IMR-90 (cell line): ENCODE data around the gene ZNF329. TPM values are rescaled to one million over a fixed set of nuclear protein-coding genes. Genes with fewer than 3 reads are reported as not detected.

Source experiments
- ATAC-seq: fragments of 200-7000 bp; cut with Tn5 transposase; 2 replicates; pipeline ENCODE4 v1.9.1; 2020; ENCODE audit warnings: low read depth, mild to moderate bottlenecking, moderate library complexity
- BruUV-seq: library from RNA; stranded (reverse); fragments of 400-500 nt; replicated peaks from 2 replicates; lab custom pipeline; 2021; lab: Mats Ljungman, UMichigan
- CTCF ChIA-PET: fragments of 300-600 bp; formaldehyde crosslinking; extraction: SDS; loops from one replicate; lab custom pipeline; 2021; ENCODE audit warnings: antibody characterized with exemption; lab: Yijun Ruan, JAX
- POLR2A ChIA-PET: fragments of 300-600 bp; sonication (Branson Sonifier 250); formaldehyde crosslinking; loops from one replicate; lab custom pipeline; 2022; ENCODE audit warnings: antibody characterized with exemption; ENCODE audit not compliant: unreplicated experiment; lab: Charles Lee
- DNase-seq: peaks from one replicate; pipeline ENCODE4 v3.0.0; 2013
- H2AFZ ChIP-seq: replicated peaks from 2 replicates; pipeline ENCODE3; 2013; ENCODE audit warnings: low read length, mild to moderate bottlenecking; ENCODE audit not compliant: poor library complexity
- H2AK5ac ChIP-seq: 2 replicates; pipeline ENCODE4 v1.6.1; 2013; ENCODE audit warnings: low read depth, low read length, inconsistent platforms
- H2AK9ac ChIP-seq: replicated peaks from 2 replicates; pipeline ENCODE3; 2013; ENCODE audit warnings: mild to moderate bottlenecking, low read depth, low read length, moderate library complexity; ENCODE audit not compliant: poor library complexity
- H2BK120ac ChIP-seq: 2 replicates; pipeline ENCODE4 v1.6.1; 2013; ENCODE audit warnings: low read depth, low read length, inconsistent platforms
- H2BK15ac ChIP-seq: 3 replicates; pipeline ENCODE4 v1.6.1; 2013; ENCODE audit warnings: low read depth, low read length, inconsistent platforms
- H2BK20ac ChIP-seq: 2 replicates; pipeline ENCODE4 v1.6.1; 2013; ENCODE audit warnings: low read depth, mild to moderate bottlenecking, inconsistent platforms, low read length, moderate library complexity
- H2BK5ac ChIP-seq: 2 replicates; pipeline ENCODE4 v1.6.1; 2013; ENCODE audit warnings: mild to moderate bottlenecking, low read depth, low read length, inconsistent platforms; ENCODE audit not compliant: poor library complexity, severe bottlenecking
- H3K14ac ChIP-seq: replicated peaks from 2 replicates; pipeline ENCODE4 v1.6.1; 2013; ENCODE audit warnings: low read depth, low read length, inconsistent platforms
- H3K18ac ChIP-seq: 2 replicates; pipeline ENCODE4 v1.6.1; 2013; ENCODE audit warnings: low read depth, low read length, control low read depth
- H3K23ac ChIP-seq: 2 replicates; pipeline ENCODE4 v1.6.1; 2013; ENCODE audit warnings: low read depth, low read length, inconsistent platforms
- H3K27ac ChIP-seq: 2 replicates; pipeline ENCODE4 v1.5.1; 2013; ENCODE audit warnings: mild to moderate bottlenecking, control low read depth, low read length; ENCODE audit not compliant: insufficient read depth
- H3K27me3 ChIP-seq: 2 replicates; pipeline ENCODE4 v1.6.1; 2013; ENCODE audit warnings: low read length; ENCODE audit not compliant: control insufficient read depth, insufficient read depth
- H3K36me3 ChIP-seq: 2 replicates; pipeline ENCODE4 v1.6.1; 2013; ENCODE audit warnings: low read length, mixed read lengths; ENCODE audit not compliant: control insufficient read depth, insufficient read depth
- H3K4ac ChIP-seq: 2 replicates; pipeline ENCODE4 v1.6.1; 2013; ENCODE audit warnings: low read depth, low read length, inconsistent platforms
- H3K4me1 ChIP-seq: 2 replicates; pipeline ENCODE4 v1.6.1; 2013; ENCODE audit warnings: low read length, mixed read lengths; ENCODE audit not compliant: control insufficient read depth, insufficient read depth
- H3K4me2 ChIP-seq: 2 replicates; pipeline ENCODE4 v1.6.1; 2013; ENCODE audit warnings: low read depth, mild to moderate bottlenecking, control low read depth, low read length, moderate library complexity
- H3K4me3 ChIP-seq: 2 replicates; pipeline ENCODE4 v1.5.1; 2013; ENCODE audit warnings: low read depth, mild to moderate bottlenecking, control low read depth, low read length, moderate library complexity; ENCODE audit not compliant: insufficient read depth
- H3K56ac ChIP-seq: 2 replicates; pipeline ENCODE4 v1.6.1; 2013; ENCODE audit warnings: low read length, inconsistent platforms; ENCODE audit not compliant: insufficient read depth; ENCODE audit errors: extremely low read depth
- H3K79me1 ChIP-seq, 2 experiments: 2 replicates each; pipeline ENCODE4 v1.6.1; 2013; ENCODE audit warnings: low read length in 2 of 2, inconsistent platforms in 1 of 2, low read depth in 1 of 2
- H3K9ac ChIP-seq: 2 replicates; pipeline ENCODE4 v1.6.1; 2013; ENCODE audit warnings: low read depth, low read length, control low read depth
- H3K9me1 ChIP-seq: 2 replicates; pipeline ENCODE4 v1.6.1; 2013; ENCODE audit warnings: low read length, inconsistent platforms; ENCODE audit not compliant: insufficient read depth
- H3K9me3 ChIP-seq: 2 replicates; pipeline ENCODE4 v1.6.1; 2013; ENCODE audit warnings: low read length; ENCODE audit not compliant: control insufficient read depth, insufficient read depth
- H4K20me1 ChIP-seq: 2 replicates; pipeline ENCODE4 v1.6.1; 2013; ENCODE audit warnings: low read length, inconsistent platforms; ENCODE audit not compliant: insufficient read depth
- H4K5ac ChIP-seq: 2 replicates; pipeline ENCODE4 v1.6.1; 2013; ENCODE audit warnings: mild to moderate bottlenecking, low read depth, low read length, control low read depth
- H4K8ac ChIP-seq, 2 experiments: 2 replicates each; pipeline ENCODE4 v1.6.1; 2013; ENCODE audit warnings: low read depth in 2 of 2, low read length in 2 of 2, control low read depth in 1 of 2, inconsistent platforms in 1 of 2
- H4K91ac ChIP-seq: 2 replicates; pipeline ENCODE4 v1.6.1; 2013; ENCODE audit warnings: low read depth, low read length, inconsistent platforms; ENCODE audit not compliant: insufficient read depth
- CEBPB ChIP-seq: IDR thresholded peaks from 2 replicates; pipeline ENCODE4 v1.6.1; 2012; ENCODE audit warnings: low read depth, low read length, improper control_type of control experiment
- CHD1 ChIP-seq: IDR thresholded peaks from 2 replicates; pipeline ENCODE4 v1.6.1; 2012; ENCODE audit warnings: low read depth, low read length, improper control_type of control experiment
- FOS ChIP-seq: fragments of 150-350 bp; IDR thresholded peaks from 2 replicates; pipeline ENCODE4 v1.6.1; 2016; ENCODE audit warnings: low read depth, low read length
- MAFK ChIP-seq: IDR thresholded peaks from 2 replicates; pipeline ENCODE4 v1.6.1; 2012; ENCODE audit warnings: low read depth, low read length, improper control_type of control experiment
- MAZ ChIP-seq: IDR thresholded peaks from 2 replicates; pipeline ENCODE4 v1.6.1; 2012; ENCODE audit warnings: low read depth, mild to moderate bottlenecking, low read length, improper control_type of control experiment, moderate library complexity, borderline replicate concordance
- MXI1 ChIP-seq: IDR thresholded peaks from 2 replicates; pipeline ENCODE4 v1.6.1; 2012; ENCODE audit warnings: low read depth, mild to moderate bottlenecking, low read length, moderate library complexity, borderline replicate concordance
- NFE2L2 ChIP-seq: fragments of 150-350 bp; IDR thresholded peaks from 2 replicates; pipeline ENCODE4 v1.6.1; 2016; ENCODE audit warnings: low read depth, mild to moderate bottlenecking, low read length
- POLR2A ChIP-seq: IDR thresholded peaks from 2 replicates; pipeline ENCODE4 v1.6.1; 2012; ENCODE audit warnings: mild to moderate bottlenecking, low read depth, low read length
- RAD21 ChIP-seq: IDR thresholded peaks from 2 replicates; pipeline ENCODE4 v1.6.1; 2012; ENCODE audit warnings: low read length, improper control_type of control experiment
- RCOR1 ChIP-seq: IDR thresholded peaks from 2 replicates; pipeline ENCODE4 v1.6.1; 2012; ENCODE audit warnings: mild to moderate bottlenecking, low read length, improper control_type of control experiment; ENCODE audit not compliant: insufficient replicate concordance
- RFX5 ChIP-seq: IDR thresholded peaks from 2 replicates; pipeline ENCODE4 v1.8.0; 2012; ENCODE audit warnings: low read depth, mild to moderate bottlenecking, low read length, moderate library complexity
- SMC3 ChIP-seq: fragments of 150-350 bp; IDR thresholded peaks from 2 replicates; pipeline ENCODE4 v1.6.1; 2016; ENCODE audit warnings: low read depth, mild to moderate bottlenecking, antibody characterized with exemption, low read length, moderate library complexity
- WGBS, 2 experiments: methylation state at CpG; one replicate each; pipeline versions ENCODE4 v1.1.5 to v1.1.7; 2013; ENCODE audit warnings: missing lambda C conversion rate in 2 of 2; ENCODE audit not compliant: insufficient read length in 1 of 2; ENCODE audit errors: extremely low coverage in 2 of 2; 5-methylcytosine and 5-hydroxymethylcytosine counted together
- dilution Hi-C: fragments of 300-500 bp; cut with HindIII; formaldehyde crosslinking; loops from one replicate; pipeline ENCODE4 v1.14.3; 2018; ENCODE audit warnings: low sequenced_read_pairs; ENCODE audit not compliant: unreplicated experiment
- in situ Hi-C: fragments of 300-500 bp; cut with MboI; formaldehyde crosslinking; loops from 3 replicates; pipeline ENCODE4 v1.14.3; 2019; ENCODE audit warnings: low sequenced_read_pairs, inconsistent platforms, mixed read lengths
- intact Hi-C: fragments of 100-400 bp; cut with micrococcal nuclease; formaldehyde crosslinking; loops from 2 replicates; pipeline ENCODE4 v1.10.0; 2022
- polyA plus RNA-seq, 3 experiments: library from polyadenylated mRNA; depleted of rRNA; stranded (reverse); fragments of >200 nt; gene quantifications; 2 replicates each; pipeline ENCODE4 v1.2.3, GENCODE V29; 2012; ENCODE audit warnings: low replicate concordance in 1 of 3
- total RNA-seq: library from RNA; depleted of rRNA; stranded (reverse); fragments of >200 nt; gene quantifications from 2 replicates; pipeline ENCODE4 v1.2.3, GENCODE V29; 2012
- TF ChIP-seq, protein P1 (sequence below): fragments of 150-350 bp; IDR thresholded peaks from 2 replicates; pipeline ENCODE4 v1.6.1; 2017; ENCODE audit warnings: mild to moderate bottlenecking, antibody characterized with exemption, low read length, low read depth
- TF ChIP-seq, protein P2 (sequence below): conservative IDR thresholded peaks from 2 replicates; pipeline ENCODE4 v1.5.1; 2012; ENCODE audit warnings: mild to moderate bottlenecking, low read depth, low read length, improper control_type of control experiment

ZNF329 gene
- total and polyA plus RNA-seq, 2 of the 4 experiments (the other 2 are of a cell fraction) = 4.7 to 16.8 TPM

DNA sequence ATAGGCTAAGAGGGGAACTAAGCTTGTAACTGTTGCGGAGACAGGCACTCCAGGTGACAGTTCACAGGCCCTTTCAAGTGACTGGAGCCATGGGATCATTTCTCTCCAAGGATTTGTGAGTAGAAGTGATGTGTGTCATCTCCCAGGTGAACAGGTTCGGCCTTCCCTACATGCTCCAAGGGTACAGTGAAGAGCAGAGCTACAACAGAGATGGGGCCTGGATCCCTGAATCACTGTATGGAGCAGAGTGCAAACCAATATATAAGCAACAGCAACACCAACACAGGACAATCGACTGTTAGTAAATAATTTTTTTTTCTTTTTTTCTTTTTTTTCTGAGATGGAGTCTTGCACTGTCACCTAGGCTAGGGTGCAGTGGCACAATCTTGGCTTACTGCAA is 67.6 kb downstream of the ZNF329 start (continued):
- TF ChIP-seq RCOR1 (no peak), CHD1 (no peak), MAFK (no peak), POLR2A (no peak), MAZ (no peak)

GRCh38 chr19:58079792-58080191 is 70.8 kb downstream of the ZNF329 start:
- BruUV-seq = no TSS peak
- ATAC-seq = no peak
- in situ Hi-C loops = no loop called here
- H2AK9ac ChIP-seq = no peak overlapping the region
- no CpG with 5 or more reads among the region's 10 CpGs for WGBS, 2 experiments
- H2AFZ ChIP-seq = no peak overlapping the region
- H3K4ac ChIP-seq = no peak overlapping the region
- no peak overlapping the region for H3K56ac ChIP-seq
- dilution Hi-C loops = no loop called here
- no peaks in the 10 kb centered on the region for H3K9me1 ChIP-seq
- no peak overlapping the region for H2BK20ac ChIP-seq
- H3K18ac ChIP-seq = no peak overlapping the region
- H3K4me3 ChIP-seq = no peak overlapping the region
- H3K27me3 ChIP-seq = no peaks in the 10 kb centered on the region
- peaks cover 7% of the 10 kb centered on the region for H3K36me3 ChIP-seq
- ChIA-PET POLR2A (interaction anchor here (0.7 kb wide), 1 partner anchor 1009 kb away, joined by 9 read pairs; no protein-coding TSS in a partner anchor), CTCF (no interaction called here)
- H3K79me1 ChIP-seq = no peaks in the 10 kb centered on the region
- DNase-seq = no peak
- H4K5ac ChIP-seq = no peak overlapping the region
- peaks cover 55% of the 10 kb centered on the region for H3K9me3 ChIP-seq
- no peak overlapping the region for H2AK5ac ChIP-seq
- H3K23ac ChIP-seq = no peak overlapping the region
- no peaks in the 10 kb centered on the region for H4K20me1 ChIP-seq
- H3K4me2 ChIP-seq = no peak overlapping the region
- H4K8ac ChIP-seq = no peak overlapping the region
- H3K9ac ChIP-seq = no peak overlapping the region
- H2BK120ac ChIP-seq = no peak overlapping the region
- H3K4me1 ChIP-seq = no peaks in the 10 kb centered on the region
- no peak overlapping the region for H2BK15ac ChIP-seq
- no peak overlapping the region for H2BK5ac ChIP-seq
- intact Hi-C loops = no loop called here
- no peak overlapping the region for H3K27ac ChIP-seq
- H4K91ac ChIP-seq = no peak overlapping the region
- no peak overlapping the region for H3K14ac ChIP-seq
- no peak for TF ChIP-seq MAFK
- TF ChIP-seq RCOR1 = no peak
- TF ChIP-seq SMC3 = no peak
- TF ChIP-seq, protein P1, sequence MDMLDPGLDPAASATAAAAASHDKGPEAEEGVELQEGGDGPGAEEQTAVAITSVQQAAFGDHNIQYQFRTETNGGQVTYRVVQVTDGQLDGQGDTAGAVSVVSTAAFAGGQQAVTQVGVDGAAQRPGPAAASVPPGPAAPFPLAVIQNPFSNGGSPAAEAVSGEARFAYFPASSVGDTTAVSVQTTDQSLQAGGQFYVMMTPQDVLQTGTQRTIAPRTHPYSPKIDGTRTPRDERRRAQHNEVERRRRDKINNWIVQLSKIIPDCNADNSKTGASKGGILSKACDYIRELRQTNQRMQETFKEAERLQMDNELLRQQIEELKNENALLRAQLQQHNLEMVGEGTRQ = no peak
- no peak for TF ChIP-seq FOS
- TF ChIP-seq, protein P2, sequence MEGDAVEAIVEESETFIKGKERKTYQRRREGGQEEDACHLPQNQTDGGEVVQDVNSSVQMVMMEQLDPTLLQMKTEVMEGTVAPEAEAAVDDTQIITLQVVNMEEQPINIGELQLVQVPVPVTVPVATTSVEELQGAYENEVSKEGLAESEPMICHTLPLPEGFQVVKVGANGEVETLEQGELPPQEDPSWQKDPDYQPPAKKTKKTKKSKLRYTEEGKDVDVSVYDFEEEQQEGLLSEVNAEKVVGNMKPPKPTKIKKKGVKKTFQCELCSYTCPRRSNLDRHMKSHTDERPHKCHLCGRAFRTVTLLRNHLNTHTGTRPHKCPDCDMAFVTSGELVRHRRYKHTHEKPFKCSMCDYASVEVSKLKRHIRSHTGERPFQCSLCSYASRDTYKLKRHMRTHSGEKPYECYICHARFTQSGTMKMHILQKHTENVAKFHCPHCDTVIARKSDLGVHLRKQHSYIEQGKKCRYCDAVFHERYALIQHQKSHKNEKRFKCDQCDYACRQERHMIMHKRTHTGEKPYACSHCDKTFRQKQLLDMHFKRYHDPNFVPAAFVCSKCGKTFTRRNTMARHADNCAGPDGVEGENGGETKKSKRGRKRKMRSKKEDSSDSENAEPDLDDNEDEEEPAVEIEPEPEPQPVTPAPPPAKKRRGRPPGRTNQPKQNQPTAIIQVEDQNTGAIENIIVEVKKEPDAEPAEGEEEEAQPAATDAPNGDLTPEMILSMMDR = no peak
- TF ChIP-seq POLR2A = no peak
- no peak for TF ChIP-seq CEBPB
- no peak for TF ChIP-seq NFE2L2
- no peak for TF ChIP-seq CHD1
- no peak for TF ChIP-seq MAZ
- no peak for TF ChIP-seq RFX5
- no peak for TF ChIP-seq MXI1
- no peak for TF ChIP-seq RAD21
